Stimulated activated CD8-positive, alpha-beta memory T cell treated with anti-CD3 and anti-CD28 coated beads, Interleukin-12 subunit alpha, Interleukin-12 subunit beta, amount 100 ng/mL, for 1 hour (primary cell): ENCODE measurements around the gene SLC6A17.

Experiments
- DNase-seq: peaks from one replicate; pipeline ENCODE4 v3.0.0-alpha.2; 2020; ENCODE audit warnings: low read depth

Gene SLC6A17

GRCh38 chr1:110205156-110205555, 54.9 kb downstream of the SLC6A17 start:
- no peak for DNase-seq

DNA sequence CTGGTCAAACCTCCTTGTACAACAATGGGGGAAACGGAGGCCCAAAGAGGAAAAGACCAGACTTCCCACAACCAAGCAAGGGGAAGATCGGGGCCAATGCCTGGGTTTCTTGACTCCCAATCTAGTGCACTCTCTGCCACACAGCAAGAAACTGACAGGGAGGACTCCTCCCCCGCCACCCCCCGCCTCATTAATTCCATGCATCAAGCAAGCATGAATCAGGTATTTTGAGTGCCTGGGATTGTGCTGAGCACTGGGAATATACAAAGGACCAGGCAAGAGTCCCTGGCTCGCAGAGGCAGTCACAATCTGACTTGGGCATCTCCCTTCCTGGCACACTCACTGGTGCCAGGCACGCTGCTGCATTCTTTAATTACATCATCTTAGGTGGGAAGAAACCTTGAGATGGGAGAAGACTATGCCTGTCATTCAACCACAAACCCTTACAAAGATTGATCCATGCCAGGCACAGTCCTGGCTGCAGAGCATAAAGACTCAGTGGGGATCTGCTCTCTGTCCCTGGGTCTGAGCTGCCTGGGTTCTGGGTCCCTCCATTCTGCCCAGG, 55.4 kb downstream of the SLC6A17 start:
- DNase-seq: no peak

GRCh38 chr1:110206261-110206920, 56.1 kb downstream of the SLC6A17 start:
- no peak for DNase-seq

- peak; percentile 71 for DNase-seq
Measured at GRCh38 chr1:110207831-110208230, 57.5 kb downstream of the SLC6A17 start.

DNA sequence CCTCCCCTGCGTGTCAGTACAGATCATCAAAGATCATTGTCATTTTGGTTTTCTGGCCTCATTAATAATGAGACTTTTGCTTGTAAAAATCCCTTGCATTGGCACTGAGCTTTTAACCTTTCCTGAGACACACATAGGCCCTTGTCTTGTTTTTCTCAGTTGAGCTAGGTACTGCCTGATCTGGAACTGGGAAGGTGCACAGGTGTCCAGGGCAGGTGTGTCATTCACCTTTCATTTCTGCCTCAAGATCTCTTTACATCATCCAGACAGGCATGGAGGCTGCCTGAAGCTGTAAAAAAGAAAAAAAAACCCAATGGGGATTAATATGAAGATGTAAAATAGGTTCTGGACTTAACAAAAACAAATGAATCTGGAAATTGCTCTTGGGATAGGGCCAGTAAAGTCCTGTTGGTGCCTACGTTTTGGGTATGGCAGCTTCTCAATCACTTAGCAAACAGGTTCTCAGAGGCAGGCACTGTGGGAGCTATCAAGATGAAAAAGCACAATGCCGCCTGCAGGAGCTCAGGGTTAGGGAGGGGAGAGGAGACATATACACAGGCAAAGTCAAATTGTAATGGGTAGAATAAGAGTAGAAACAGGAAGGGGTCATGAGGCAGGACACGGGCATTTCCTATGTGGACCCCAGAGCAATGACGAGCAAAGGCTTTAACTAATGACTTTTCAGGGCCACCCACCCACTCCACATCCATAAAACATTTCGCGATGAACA, 58.8 kb downstream of the SLC6A17 start:
- DNase-seq: no peak

DNA sequence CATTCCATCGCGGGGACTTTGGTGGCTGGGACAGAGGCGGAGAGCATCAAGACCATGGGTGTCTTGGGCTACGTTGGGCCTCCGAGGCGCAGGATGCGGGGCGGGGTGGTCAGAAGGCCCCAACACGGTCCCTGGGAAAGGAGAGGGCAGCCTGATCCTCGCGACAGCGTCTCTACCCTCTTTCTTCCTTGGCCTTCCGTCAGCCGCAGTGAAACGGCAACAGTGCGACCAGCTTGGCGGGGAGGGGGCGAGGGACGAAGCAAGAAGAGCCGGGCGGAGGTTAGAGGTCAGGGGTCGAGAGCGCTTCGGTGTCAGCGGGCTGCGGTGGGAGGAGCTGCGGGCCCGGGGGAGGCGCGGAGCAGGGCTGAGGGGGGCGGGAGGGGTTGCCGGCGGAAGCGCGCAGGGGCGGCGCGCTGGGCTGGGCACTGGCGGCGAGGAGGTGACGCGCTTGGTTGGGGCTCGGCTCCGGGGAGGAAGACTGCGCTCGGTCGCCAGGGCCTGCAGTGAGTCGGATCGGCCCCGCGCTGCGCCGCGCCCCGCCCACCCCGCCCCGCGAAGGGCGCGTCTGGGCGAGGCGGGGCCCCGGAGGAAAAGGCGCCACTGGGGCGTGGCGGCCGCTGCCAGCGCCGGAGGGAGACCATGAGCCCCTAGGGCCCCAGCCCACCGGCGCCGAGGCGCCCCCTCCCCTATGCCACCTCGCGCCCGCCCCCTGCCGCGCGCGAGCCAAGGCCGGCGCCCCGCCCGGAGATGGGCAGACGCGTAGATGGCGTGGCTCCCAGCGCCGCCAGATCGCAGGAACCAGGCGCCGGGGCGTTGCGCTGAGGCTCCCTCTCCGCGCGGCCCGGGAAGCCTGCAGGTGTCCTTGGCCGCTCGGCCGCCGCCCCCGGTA, 59.7 kb downstream of the SLC6A17 start, which contains the start of gene KCNC4:
Gene KCNC4, plus strand, starts transcription at position 600 of the 889 bp plus-strand sequence. CDS start 1,186 bp downstream, outside the sequence.
- DNase-seq: peak; percentile 77

GRCh38 chr1:110210604-110211495, 60.6 kb downstream of the SLC6A17 start:
- DNase-seq: no peak

- DNase-seq: no peak
Measured at GRCh38 chr1:110211496-110212168, 61.3 kb downstream of the SLC6A17 start.

- DNase-seq: no peak
Measured at GRCh38 chr1:110212169-110213142, 62.2 kb downstream of the SLC6A17 start.

GRCh38 chr1:110213143-110213540, 62.8 kb downstream of the SLC6A17 start:
- DNase-seq: no peak

DNA sequence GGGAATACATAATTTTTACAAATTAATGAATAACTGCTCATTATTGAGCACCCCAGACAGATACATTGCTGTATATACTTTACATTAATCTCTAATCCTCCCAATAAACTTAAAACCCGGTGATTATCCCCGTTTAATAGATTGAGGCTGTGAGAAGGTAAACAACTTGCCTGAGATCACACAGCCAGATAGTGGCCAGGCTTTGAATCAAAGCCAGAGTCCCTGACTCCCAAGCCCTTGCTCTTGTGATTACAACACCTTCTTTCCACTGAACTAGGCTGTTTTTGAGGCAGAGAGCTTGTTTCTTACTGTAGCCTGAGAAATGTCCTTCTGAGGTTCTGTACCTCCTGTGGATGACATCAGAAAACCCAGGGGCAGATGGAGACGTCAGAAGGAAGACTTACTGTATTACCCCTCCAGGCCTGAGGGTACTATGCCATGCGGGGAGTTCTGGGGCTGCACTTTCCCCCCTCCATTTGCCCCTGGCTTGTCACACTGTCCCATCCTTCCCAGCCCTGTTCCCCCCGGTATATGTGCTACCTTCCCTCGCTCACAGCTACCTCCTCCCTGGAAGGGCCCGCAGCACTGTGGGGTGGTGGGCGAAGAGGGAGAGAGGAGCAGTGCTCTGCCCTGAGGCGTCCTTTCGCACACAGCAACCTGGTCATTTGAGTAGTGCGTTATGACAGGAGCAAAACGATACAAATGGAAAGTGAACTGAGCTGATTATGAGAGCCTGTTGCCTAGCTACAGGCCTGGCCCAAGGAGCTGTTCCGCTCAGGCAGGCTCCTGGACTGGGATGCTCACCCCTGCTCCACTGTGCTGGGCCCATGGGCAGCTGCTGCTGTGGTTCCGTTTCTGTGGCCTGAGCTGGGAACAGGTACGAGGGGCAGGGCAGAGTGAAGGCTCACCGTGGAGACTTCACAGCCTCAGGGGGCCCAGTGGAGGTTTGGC, 64.4 kb downstream of the SLC6A17 start:
- no peak for DNase-seq

DNA sequence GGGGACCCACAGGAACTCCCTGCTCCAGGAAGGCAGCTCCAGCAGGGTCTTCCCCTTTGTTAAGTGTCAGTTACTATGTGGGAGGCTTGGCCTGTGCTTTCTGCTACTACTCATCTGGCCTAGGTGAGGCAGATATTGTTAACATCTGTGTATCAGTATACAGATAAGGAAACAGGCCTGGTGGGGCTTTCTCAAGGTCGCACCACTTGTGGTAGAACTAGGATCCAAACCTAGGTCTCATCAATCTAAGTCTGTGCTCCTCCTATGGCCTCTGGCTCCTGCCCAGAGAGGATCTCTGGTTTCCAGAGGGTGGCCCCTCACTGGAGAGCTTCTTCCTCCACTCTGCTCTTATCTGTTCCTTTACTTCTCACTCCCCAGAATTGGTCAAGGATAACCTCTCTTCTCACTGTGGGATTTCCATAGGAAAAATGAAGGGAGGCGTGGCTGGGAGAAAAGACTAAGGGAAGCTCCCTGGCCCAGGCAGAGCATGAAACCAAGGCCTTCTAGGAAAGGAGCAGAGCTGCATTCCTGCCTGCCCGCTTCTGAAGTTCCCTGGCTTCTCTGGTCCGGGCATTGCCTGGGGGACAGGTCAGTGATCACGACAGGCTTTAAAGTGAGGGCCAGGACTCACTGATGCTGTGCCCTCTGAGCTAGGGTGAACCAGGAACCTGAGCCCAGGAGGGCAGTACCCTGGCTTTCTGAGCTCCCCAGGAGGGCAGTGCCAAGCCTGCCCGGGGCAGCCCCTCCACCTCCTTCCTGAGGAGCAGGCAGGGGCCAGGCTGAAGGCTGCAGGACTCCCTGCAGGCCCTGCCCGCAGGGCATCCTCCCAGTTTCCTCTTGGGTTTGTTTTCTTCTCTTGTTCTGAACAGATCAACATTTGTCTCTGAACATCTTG, 65.6 kb downstream of the SLC6A17 start:
- DNase-seq: no peak

- no peak for DNase-seq
Measured at GRCh38 chr1:110216844-110217444, 66.7 kb downstream of the SLC6A17 start.

DNA sequence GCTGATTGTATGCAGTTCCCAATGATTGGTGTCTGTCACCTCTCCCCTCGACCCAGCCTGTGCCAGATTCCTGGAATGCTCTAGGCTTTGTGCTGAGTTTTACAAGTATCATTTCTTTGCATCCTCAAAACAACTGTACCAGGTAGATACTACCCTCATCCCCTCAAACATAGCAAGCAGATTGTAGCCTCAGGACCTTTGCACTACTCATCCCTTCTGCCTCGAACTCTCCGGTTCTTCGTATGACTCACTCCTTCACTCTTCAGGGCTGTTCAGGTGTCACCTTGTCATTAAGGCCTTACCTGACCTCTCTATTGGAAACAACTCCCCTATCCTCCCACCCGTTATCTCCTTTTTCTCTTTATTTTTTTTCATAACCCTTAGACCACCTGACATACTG, 67.8 kb downstream of the SLC6A17 start:
- DNase-seq: no peak

DNA sequence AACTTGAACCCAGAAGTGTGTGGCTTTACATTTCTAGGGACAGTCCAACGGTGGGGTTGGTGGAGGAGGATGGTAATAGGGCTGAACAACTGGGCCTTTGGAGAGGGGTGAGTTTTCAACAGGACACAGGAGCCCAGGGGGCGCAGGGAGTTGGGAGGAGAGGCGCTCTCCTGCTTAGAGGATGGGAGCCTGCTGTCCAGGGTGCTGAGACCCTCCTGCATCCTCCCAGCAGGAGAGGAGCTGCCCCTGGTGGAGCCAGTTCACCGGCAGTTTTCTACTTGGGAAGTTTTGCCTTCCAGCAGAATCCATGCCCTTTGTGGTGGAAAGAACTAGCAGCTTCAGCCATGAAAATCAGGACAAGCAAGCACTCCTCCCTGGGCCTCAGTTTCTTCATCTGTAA, 68.4 kb downstream of the SLC6A17 start:
- DNase-seq: no peak

- no peak for DNase-seq
Measured at GRCh38 chr1:110220324-110220723, 70.0 kb downstream of the SLC6A17 start.

DNA sequence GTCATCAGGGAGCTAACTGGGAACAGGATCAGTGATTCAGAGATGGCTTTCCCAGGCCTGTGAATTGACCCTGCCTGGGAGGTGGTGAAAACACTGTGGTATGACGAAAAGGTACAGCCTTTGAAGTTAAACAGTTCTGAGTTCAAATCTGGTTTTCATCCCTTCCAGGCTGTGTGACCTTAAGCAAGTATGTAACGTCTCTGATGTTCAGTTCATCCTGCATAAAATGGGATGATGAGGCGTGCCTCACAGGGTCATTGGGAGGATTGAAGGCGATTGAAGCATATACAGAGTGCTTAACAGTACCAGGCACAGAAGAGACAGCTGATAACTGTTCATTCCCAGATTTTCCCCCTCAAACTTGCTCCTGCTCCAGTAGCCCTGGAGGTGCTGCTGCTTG, 70.8 kb downstream of the SLC6A17 start:
- no peak for DNase-seq
